DOHH2 (cell line): ENCODE results near the gene CAB39L.
"Not testable (repeated sequence)": the region's sequence is repeated elsewhere in the genome, so short reads cannot be mapped to it uniquely, and the experiment has no call there.

Experiments
- H3F3A ChIP-seq: fragments of 200-600 bp; sonication (generic), shearing (Covaris generic); 2 replicates; pipeline ENCODE4 v1.6.0; 2016; ENCODE audit warnings: antibody characterized with exemption, mild to moderate bottlenecking; ENCODE audit not compliant: control insufficient read depth, insufficient read depth
- H3K27ac ChIP-seq: fragments of 200-600 bp; sonication (generic); 2 replicates; pipeline ENCODE4 v1.5.1; 2014; ENCODE audit warnings: low read depth, mild to moderate bottlenecking, low read length, moderate library complexity
- H3K27me3 ChIP-seq: fragments of 200-600 bp; sonication (generic); 2 replicates; pipeline ENCODE4 v1.6.1; 2014; ENCODE audit warnings: mild to moderate bottlenecking, low read length, mixed read lengths; ENCODE audit not compliant: control insufficient read depth
- H3K36me3 ChIP-seq: fragments of 200-600 bp; sonication (generic); 2 replicates; pipeline ENCODE4 v1.6.1; 2014; ENCODE audit warnings: mild to moderate bottlenecking, low read length, moderate library complexity, mixed read lengths; ENCODE audit not compliant: control insufficient read depth
- H3K4me1 ChIP-seq: fragments of 200-600 bp; sonication (generic); 2 replicates; pipeline ENCODE4 v1.6.1; 2014; ENCODE audit warnings: mild to moderate bottlenecking, low read length, mixed read lengths; ENCODE audit not compliant: control insufficient read depth
- H3K4me2 ChIP-seq: fragments of 200-600 bp; sonication (generic); 2 replicates; pipeline ENCODE4 v1.6.0; 2014; ENCODE audit warnings: mild to moderate bottlenecking, low read length, moderate library complexity
- H3K4me3 ChIP-seq: fragments of 200-600 bp; sonication (generic); 2 replicates; pipeline ENCODE4 v1.5.1; 2014; ENCODE audit warnings: mild to moderate bottlenecking, low read length, mixed read lengths
- H3K79me2 ChIP-seq: fragments of 200-600 bp; sonication (generic); 2 replicates; pipeline ENCODE4 v1.6.1; 2014; ENCODE audit warnings: mild to moderate bottlenecking, low read length, mixed read lengths; ENCODE audit not compliant: control insufficient read depth
- H3K9me2 ChIP-seq: fragments of 200-600 bp; sonication (generic); replicated peaks from 2 replicates; pipeline ENCODE4 v1.6.1; 2014; ENCODE audit warnings: mild to moderate bottlenecking, low read length, mixed read lengths; ENCODE audit not compliant: control insufficient read depth
- H3K9me3 ChIP-seq: fragments of 200-600 bp; sonication (generic); 2 replicates; pipeline ENCODE4 v1.6.1; 2014; ENCODE audit warnings: antibody characterized with exemption, low read length, mixed read lengths; ENCODE audit not compliant: control insufficient read depth, insufficient read depth
- H4K20me1 ChIP-seq: fragments of 200-600 bp; sonication (generic); 2 replicates; pipeline ENCODE4 v1.6.0; 2014; ENCODE audit warnings: low read depth, mild to moderate bottlenecking, antibody characterized with exemption, low read length, moderate library complexity; ENCODE audit not compliant: control insufficient read depth, insufficient read depth
- CTCF ChIP-seq: fragments of 200-600 bp; sonication (generic); IDR thresholded peaks from one replicate; pipeline ENCODE4 v1.5.1; 2014; ENCODE audit warnings: antibody characterized with exemption, mild to moderate bottlenecking, low read depth, low read length; ENCODE audit not compliant: poor library complexity, severe bottlenecking
- EZH2phosphoT487 ChIP-seq: fragments of 200-600 bp; sonication (generic); IDR thresholded peaks from 2 replicates; pipeline ENCODE4 v1.6.1; 2017; ENCODE audit warnings: borderline replicate concordance, mild to moderate bottlenecking, antibody characterized with exemption, low read length, moderate library complexity, mixed read lengths

CAB39L gene

GRCh38 chr13:49295244-49295643, 148.6 kb downstream of the CAB39L start:
- no peak overlapping the region for H3K4me3 ChIP-seq
- no peak overlapping the region for H3K27ac ChIP-seq
- no peaks in the 10 kb centered on the region for H4K20me1 ChIP-seq
- H3K9me2 ChIP-seq: no peaks in the 10 kb centered on the region
- peaks cover 27% of the 10 kb centered on the region for H3K4me1 ChIP-seq
- H3K4me2 ChIP-seq: no peak overlapping the region
- TF ChIP-seq CTCF (no peak), EZH2phosphoT487 (no peak)
- no peaks in the 10 kb centered on the region for H3K9me3 ChIP-seq
- H3F3A ChIP-seq: peaks cover 7% of the 10 kb centered on the region
- H3K36me3 ChIP-seq: no peaks in the 10 kb centered on the region
- H3K27me3 ChIP-seq: no peaks in the 10 kb centered on the region
- no peaks in the 10 kb centered on the region for H3K79me2 ChIP-seq

GRCh38 chr13:49294723-49295122, 149.1 kb downstream of the CAB39L start:
- H3K79me2 ChIP-seq, H3K9me3 ChIP-seq, H3K4me3 ChIP-seq, H4K20me1 ChIP-seq, H3K9me2 ChIP-seq, H3K36me3 ChIP-seq, H3F3A ChIP-seq, H3K27ac ChIP-seq, H3K27me3 ChIP-seq: not testable (repeated sequence)
- Histone ChIP-seq H3K4me2 (peak overlapping the region; percentile 44), H3K4me1 (peaks cover 27% of the 10 kb centered on the region)

GRCh38 chr13:49292742-49293486, 150.9 kb downstream of the CAB39L start:
- no peaks in the 10 kb centered on the region for H3K27me3 ChIP-seq
- peaks cover 7% of the 10 kb centered on the region for H3F3A ChIP-seq
- no peak for TF ChIP-seq EZH2phosphoT487
- TF ChIP-seq CTCF: no peak
- H3K4me2 ChIP-seq: no peak overlapping the region
- H3K27ac ChIP-seq: no peak overlapping the region
- no peaks in the 10 kb centered on the region for H3K36me3 ChIP-seq
- H3K4me3 ChIP-seq: no peak overlapping the region
- no peaks in the 10 kb centered on the region for H3K79me2 ChIP-seq
- H4K20me1 ChIP-seq: no peaks in the 10 kb centered on the region
- H3K4me1 ChIP-seq: peaks cover 27% of the 10 kb centered on the region
- no peaks in the 10 kb centered on the region for H3K9me3 ChIP-seq
- H3K9me2 ChIP-seq: no peaks in the 10 kb centered on the region

GRCh38 chr13:49288458-49288857, 155.4 kb downstream of the CAB39L start:
- Histone ChIP-seq H4K20me1 (no peaks in the 10 kb centered on the region), H3K79me2 (no peaks in the 10 kb centered on the region), H3K27ac (no peak overlapping the region), H3K4me1 (peaks cover 12% of the 10 kb centered on the region), H3F3A (peaks cover 7% of the 10 kb centered on the region), H3K4me2 (no peak overlapping the region), H3K27me3 (no peaks in the 10 kb centered on the region), H3K9me3 (no peaks in the 10 kb centered on the region), H3K4me3 (no peak overlapping the region), H3K36me3 (no peaks in the 10 kb centered on the region), H3K9me2 (no peaks in the 10 kb centered on the region)
- TF ChIP-seq CTCF: no peak
- no peak for TF ChIP-seq EZH2phosphoT487
